ENCODE data around the gene MAGI2.

Gene MAGI2

GRCh38 chr7:78389022-78389421 is 1064.4 kb downstream of the MAGI2 start:
- no peak for DNase-seq

- no peak for DNase-seq
Observed at GRCh38 chr7:78386520-78386919, 1066.9 kb downstream of the MAGI2 start.

- DNase-seq = no peak
Observed at GRCh38 chr7:78383096-78383880, 1070.2 kb downstream of the MAGI2 start.

GRCh38 chr7:78379148-78379547 is 1074.3 kb downstream of the MAGI2 start:
- no peak for DNase-seq

GRCh38 chr7:78377532-78377931 is 1075.9 kb downstream of the MAGI2 start:
- no peak for DNase-seq

GRCh38 chr7:78370936-78371335 is 1082.5 kb downstream of the MAGI2 start:
- DNase-seq = no peak

- DNase-seq = no peak
Observed at GRCh38 chr7:78368771-78369170, 1084.7 kb downstream of the MAGI2 start.

GRCh38 chr7:78367280-78367773 is 1086.1 kb downstream of the MAGI2 start:
- DNase-seq = no peak

GRCh38 chr7:78363866-78364265 is 1089.6 kb downstream of the MAGI2 start:
- no peak for DNase-seq

GRCh38 chr7:78359836-78360235 is 1093.6 kb downstream of the MAGI2 start:
- no peak for DNase-seq

- no peak for DNase-seq
Observed at GRCh38 chr7:78357709-78358108, 1095.8 kb downstream of the MAGI2 start.

GRCh38 chr7:78355834-78356233 is 1097.6 kb downstream of the MAGI2 start:
- DNase-seq = no peak

- no peak for DNase-seq
Observed at GRCh38 chr7:78350926-78351325, 1102.5 kb downstream of the MAGI2 start.

GRCh38 chr7:78350391-78350790 is 1103.1 kb downstream of the MAGI2 start:
- DNase-seq = no peak

- no peak for DNase-seq
Observed at GRCh38 chr7:78346827-78347226, 1106.6 kb downstream of the MAGI2 start.

- no peak for DNase-seq
Observed at GRCh38 chr7:78345979-78346378, 1107.5 kb downstream of the MAGI2 start.

GRCh38 chr7:78345293-78345911 is 1108.1 kb downstream of the MAGI2 start:
- DNase-seq = no peak

GRCh38 chr7:78334426-78334825 is 1119.0 kb downstream of the MAGI2 start:
- DNase-seq = no peak

GRCh38 chr7:78333530-78334425 is 1119.7 kb downstream of the MAGI2 start:
- DNase-seq = no peak

GRCh38 chr7:78329001-78329655 is 1124.3 kb downstream of the MAGI2 start:
- DNase-seq = no peak

- DNase-seq = no peak
Observed at GRCh38 chr7:78327718-78328117, 1125.7 kb downstream of the MAGI2 start.

GRCh38 chr7:78326876-78327275 is 1126.6 kb downstream of the MAGI2 start:
- no peak for DNase-seq

GRCh38 chr7:78326189-78326588 is 1127.3 kb downstream of the MAGI2 start:
- no peak for DNase-seq
